H9 (cell line): Measurements from ENCODE around the gene VIPR2. TPM values are rescaled to one million over a fixed set of nuclear protein-coding genes. Genes with fewer than 3 reads are reported as not detected.

Experiments
- DNase-seq: peaks from one replicate; pipeline ENCODE4 v3.0.0-alpha.2; 2017
- H2AFZ ChIP-seq: one replicate; pipeline ENCODE4 v1.6.1; 2013; ENCODE audit warnings: mild to moderate bottlenecking, low read length, control low read depth, moderate library complexity
- H2AK5ac ChIP-seq: 2 replicates; pipeline ENCODE4 v1.6.1; 2013; ENCODE audit warnings: low read length, control low read depth, mixed read lengths; ENCODE audit not compliant: insufficient read length
- H2BK120ac ChIP-seq: one replicate; pipeline ENCODE4 v1.6.1; 2013; ENCODE audit warnings: low read depth, mild to moderate bottlenecking, low read length, control low read depth, inconsistent platforms; ENCODE audit not compliant: poor library complexity, severe bottlenecking
- H2BK12ac ChIP-seq: 2 replicates; pipeline ENCODE4 v1.6.1; 2013; ENCODE audit warnings: low read length, control low read depth, mixed read lengths, low read depth; ENCODE audit not compliant: insufficient read length
- H2BK15ac ChIP-seq: 2 replicates; pipeline ENCODE4 v1.6.1; 2013; ENCODE audit warnings: low read depth, low read length, control low read depth
- H2BK20ac ChIP-seq: one replicate; pipeline ENCODE4 v1.6.1; 2013; ENCODE audit warnings: low read depth, mild to moderate bottlenecking, low read length, control low read depth, inconsistent platforms; ENCODE audit not compliant: poor library complexity, severe bottlenecking
- H2BK5ac ChIP-seq: 2 replicates; pipeline ENCODE4 v1.6.1; 2013; ENCODE audit warnings: low read length, control low read depth, mixed read lengths; ENCODE audit not compliant: insufficient read length
- H3K14ac ChIP-seq: 2 replicates; pipeline ENCODE4 v1.6.1; 2013; ENCODE audit warnings: low read length, control low read depth; ENCODE audit not compliant: insufficient read depth
- H3K18ac ChIP-seq: 2 replicates; pipeline ENCODE4 v1.6.1; 2013; ENCODE audit warnings: low read depth, mild to moderate bottlenecking, mixed read lengths, low read length, control low read depth; ENCODE audit not compliant: insufficient read length
- H3K23ac ChIP-seq: 2 replicates; pipeline ENCODE4 v1.6.1; 2013; ENCODE audit warnings: low read length, control low read depth, mixed read lengths, low read depth; ENCODE audit not compliant: insufficient read length
- H3K23me2 ChIP-seq: 2 replicates; pipeline ENCODE4 v1.6.1; 2013; ENCODE audit warnings: low read depth, mild to moderate bottlenecking, mixed read lengths, low read length, control low read depth; ENCODE audit not compliant: insufficient read length, poor library complexity, severe bottlenecking
- H3K27ac ChIP-seq: 2 replicates; pipeline ENCODE4 v1.5.1; 2013; ENCODE audit warnings: low read length, control low read depth, mixed read lengths, low read depth; ENCODE audit not compliant: insufficient read length
- H3K27me3 ChIP-seq: 2 replicates; pipeline ENCODE4 v1.6.1; 2013; ENCODE audit warnings: low read length, control low read depth, inconsistent platforms; ENCODE audit not compliant: insufficient read depth
- H3K4ac ChIP-seq: 2 replicates; pipeline ENCODE4 v1.6.1; 2013; ENCODE audit warnings: low read depth, mild to moderate bottlenecking, control low read depth, inconsistent platforms, low read length, moderate library complexity
- H3K4me1 ChIP-seq: 2 replicates; pipeline ENCODE4 v1.6.1; 2013; ENCODE audit warnings: low read length, control low read depth, inconsistent platforms; ENCODE audit not compliant: insufficient read depth
- H3K4me2 ChIP-seq: 2 replicates; pipeline ENCODE4 v1.6.1; 2013; ENCODE audit warnings: low read length, control low read depth, mixed read lengths; ENCODE audit not compliant: insufficient read length, insufficient read depth
- H3K56ac ChIP-seq: 2 replicates; pipeline ENCODE4 v1.6.1; 2013; ENCODE audit warnings: low read depth, mild to moderate bottlenecking, mixed read lengths, low read length, control low read depth; ENCODE audit not compliant: insufficient read length
- H3K79me1 ChIP-seq: 2 replicates; pipeline ENCODE4 v1.6.1; 2013; ENCODE audit warnings: low read depth, mild to moderate bottlenecking, moderate library complexity, low read length, control low read depth, inconsistent platforms; ENCODE audit not compliant: insufficient read depth, poor library complexity, severe bottlenecking
- H3K79me2 ChIP-seq: 2 replicates; pipeline ENCODE4 v1.6.1; 2013; ENCODE audit warnings: low read length, control low read depth, inconsistent platforms; ENCODE audit not compliant: insufficient read depth
- H3K9ac ChIP-seq: 2 replicates; pipeline ENCODE4 v1.6.1; 2013; ENCODE audit warnings: low read length, control low read depth, mixed read lengths; ENCODE audit not compliant: insufficient read length; ENCODE audit errors: extremely low read depth
- H3K9me3 ChIP-seq: one replicate; pipeline ENCODE4 v1.6.1; 2013; ENCODE audit warnings: low read depth, low read length, inconsistent platforms; ENCODE audit not compliant: control insufficient read depth
- H3T11ph ChIP-seq: one replicate; pipeline ENCODE4 v1.6.1; 2013; ENCODE audit warnings: mild to moderate bottlenecking, low read length, control low read depth, inconsistent platforms
- H4K20me1 ChIP-seq: one replicate; pipeline ENCODE4 v1.6.1; 2013; ENCODE audit not compliant: control insufficient read depth, insufficient read length, insufficient read depth
- H4K5ac ChIP-seq: 2 replicates; pipeline ENCODE4 v1.6.1; 2013; ENCODE audit warnings: low read depth, mild to moderate bottlenecking, mixed read lengths, low read length, control low read depth; ENCODE audit not compliant: insufficient read length
- H4K8ac ChIP-seq: replicated peaks from 2 replicates; pipeline ENCODE4 v1.6.1; 2013; ENCODE audit warnings: low read length, control low read depth, mixed read lengths, low read depth; ENCODE audit not compliant: insufficient read length
- H4K91ac ChIP-seq: 2 replicates; pipeline ENCODE4 v1.6.1; 2013; ENCODE audit warnings: low read depth, mild to moderate bottlenecking, moderate library complexity, mixed read lengths, low read length, control low read depth; ENCODE audit not compliant: insufficient read length
- H3K27ac Mint-ChIP-seq, 3 experiments: 2 replicates in 2 of 3; 3 replicates in 1 of 3; pipeline ENCODE4 v1.8.0; 2020 to 2021; ENCODE audit warnings: mixed read lengths in 3 of 3, mild to moderate bottlenecking in 1 of 3, moderate library complexity in 1 of 3
- H3K27me3 Mint-ChIP-seq: 2 replicates; pipeline ENCODE4 v1.8.0; 2021; ENCODE audit warnings: low read depth, mild to moderate bottlenecking, moderate library complexity, mixed read lengths
- H3K36me3 Mint-ChIP-seq, 3 experiments: 2 replicates in 2 of 3; 3 replicates in 1 of 3; pipeline ENCODE4 v1.8.0; 2020 to 2021; ENCODE audit warnings: low read depth in 3 of 3, mixed read lengths in 3 of 3; ENCODE audit not compliant: insufficient read depth in 1 of 3
- H3K4me1 Mint-ChIP-seq, 2 experiments: 2 replicates each; pipeline ENCODE4 v1.8.0; 2020; ENCODE audit warnings: mixed read lengths in 2 of 2
- H3K4me3 Mint-ChIP-seq, 2 experiments: 2 replicates in 1 of 2; 3 replicates in 1 of 2; pipeline ENCODE4 v1.8.0; 2020 to 2021; ENCODE audit warnings: mild to moderate bottlenecking in 2 of 2, mixed read lengths in 2 of 2, moderate library complexity in 1 of 2
- H3K9me3 Mint-ChIP-seq, 2 experiments: 2 replicates in 1 of 2; 3 replicates in 1 of 2; pipeline ENCODE4 v1.8.0; 2020; ENCODE audit warnings: mild to moderate bottlenecking in 2 of 2, mixed read lengths in 2 of 2, moderate library complexity in 1 of 2
- CTCF ChIP-seq: fragments of 200-600 bp; sonication (generic); conservative IDR thresholded peaks from 3 replicates; pipeline ENCODE4 v1.8.0; 2021; ENCODE audit warnings: antibody characterized with exemption, mild to moderate bottlenecking
- WGBS: extraction: QIAGEN DNeasy Blood & Tissue Kit; methylation state at CpG from one replicate; pipeline ENCODE4 v1.1.7; 2013; ENCODE audit warnings: missing lambda C conversion rate, low lambda C conversion rate, mixed read lengths; ENCODE audit not compliant: insufficient read length; ENCODE audit errors: extremely low coverage; 5-methylcytosine and 5-hydroxymethylcytosine counted together
- total RNA-seq: library from RNA; stranded (reverse); gene quantifications from 2 replicates; pipeline ENCODE4 v1.2.1, GENCODE V29; 2021

The VIPR2 gene
- total RNA-seq, 1 experiment from 2014 or later: 1.6 TPM

- Mint-ChIP-seq H3K9me3 (peaks cover 4 to 12% of the 10 kb centered on the region in 2 experiments), H3K27ac (no peak overlapping the region), H3K4me1 (peaks cover 43 to 62% of the 10 kb centered on the region in 2 experiments), H3K4me3 (peak overlapping the region in 1 of 2 experiments; percentile 32; a peak in 2 of 5 replicates), H3K27me3 (peaks cover 36% of the 10 kb centered on the region), H3K36me3 (peaks cover 2 to 25% (median 24%) of the 10 kb centered on the region in 3 experiments; a peak in 5 of 7 replicates)
- Histone ChIP-seq H4K91ac (no peak overlapping the region), H3K23me2 (peaks cover 12% of the 10 kb centered on the region), H2BK15ac (no peak overlapping the region), H3T11ph (no peak overlapping the region), H3K18ac (no peak overlapping the region), H2AFZ (no peak overlapping the region), H3K4ac (no peak overlapping the region), H3K56ac (no peak overlapping the region), H3K27me3 (peaks cover 16% of the 10 kb centered on the region; the same call in 1 of the 2 replicates), H2BK12ac (no peak overlapping the region), H3K79me1 (no peaks in the 10 kb centered on the region), H3K4me2 (no peak overlapping the region), H4K20me1 (no peaks in the 10 kb centered on the region), H2BK5ac (no peak overlapping the region), H4K5ac (no peak overlapping the region), H2AK5ac (no peak overlapping the region), H2BK20ac (no peak overlapping the region), H3K4me1 (peaks cover 8% of the 10 kb centered on the region), H4K8ac (no peak overlapping the region), H2BK120ac (no peak overlapping the region), H3K23ac (no peak overlapping the region), H3K9ac (no peak overlapping the region), H3K79me2 (no peaks in the 10 kb centered on the region), H3K27ac (no peak overlapping the region), H3K9me3 (no peaks in the 10 kb centered on the region), H3K14ac (no peak overlapping the region; the same call in 1 of the 2 replicates)
- peak; percentile 27 for DNase-seq
- WGBS: no CpG with 5 or more reads among the region's 23 CpGs
- TF ChIP-seq CTCF: no peak
These were observed 4.3 kb downstream of the VIPR2 start for GRCh38 chr7:159140170-159140910.
